DMS53 treated with DMSO at 0.1 percent for 48 hours (cell line): Measurements from ENCODE around the gene SFXN2.
"Not testable (repeated sequence)": the region's sequence is repeated elsewhere in the genome, so short reads cannot be mapped to it uniquely, and the experiment has no call there.

ENCODE experiments used
- DNase-seq: peaks from one replicate; lab custom pipeline; 2025; ENCODE audit not compliant: unreplicated experiment; lab: John Stamatoyannopoulos, UW

SFXN2 gene

GRCh38 chr10:102714621-102715455 lies at the start of gene SFXN2:
Gene SFXN2, plus strand, starts transcription at chr10:102714636. Its CDS starts 12,001 bp downstream, at chr10:102726637.
- DNase-seq = peak; percentile 29

GRCh38 chr10:102665904-102666509 lies 48.4 kb upstream of the SFXN2 start:
- DNase-seq = no peak

DNA sequence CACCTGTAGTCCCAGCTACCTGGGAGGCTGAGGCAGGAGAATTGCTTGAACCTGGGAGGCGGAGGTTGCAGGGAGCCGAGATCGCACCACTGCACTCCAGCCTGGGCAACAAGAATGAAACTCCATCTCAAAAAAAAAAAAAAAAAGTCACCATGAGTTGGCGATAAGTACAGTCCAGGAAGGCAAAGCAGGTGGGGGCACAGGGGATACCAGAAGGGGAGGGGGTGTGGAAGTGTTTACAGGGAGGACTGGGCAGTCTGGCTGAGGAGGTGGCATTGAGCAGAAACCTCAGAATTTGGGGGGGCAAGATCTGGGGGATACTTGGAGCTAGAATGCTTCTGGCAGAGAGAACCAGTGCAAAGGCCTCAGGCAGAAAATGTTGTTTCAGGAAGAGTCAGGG lies 47.0 kb upstream of the SFXN2 start:
- not testable (repeated sequence) for DNase-seq

GRCh38 chr10:102668326-102669107 lies 45.9 kb upstream of the SFXN2 start:
- DNase-seq = no peak

DNA sequence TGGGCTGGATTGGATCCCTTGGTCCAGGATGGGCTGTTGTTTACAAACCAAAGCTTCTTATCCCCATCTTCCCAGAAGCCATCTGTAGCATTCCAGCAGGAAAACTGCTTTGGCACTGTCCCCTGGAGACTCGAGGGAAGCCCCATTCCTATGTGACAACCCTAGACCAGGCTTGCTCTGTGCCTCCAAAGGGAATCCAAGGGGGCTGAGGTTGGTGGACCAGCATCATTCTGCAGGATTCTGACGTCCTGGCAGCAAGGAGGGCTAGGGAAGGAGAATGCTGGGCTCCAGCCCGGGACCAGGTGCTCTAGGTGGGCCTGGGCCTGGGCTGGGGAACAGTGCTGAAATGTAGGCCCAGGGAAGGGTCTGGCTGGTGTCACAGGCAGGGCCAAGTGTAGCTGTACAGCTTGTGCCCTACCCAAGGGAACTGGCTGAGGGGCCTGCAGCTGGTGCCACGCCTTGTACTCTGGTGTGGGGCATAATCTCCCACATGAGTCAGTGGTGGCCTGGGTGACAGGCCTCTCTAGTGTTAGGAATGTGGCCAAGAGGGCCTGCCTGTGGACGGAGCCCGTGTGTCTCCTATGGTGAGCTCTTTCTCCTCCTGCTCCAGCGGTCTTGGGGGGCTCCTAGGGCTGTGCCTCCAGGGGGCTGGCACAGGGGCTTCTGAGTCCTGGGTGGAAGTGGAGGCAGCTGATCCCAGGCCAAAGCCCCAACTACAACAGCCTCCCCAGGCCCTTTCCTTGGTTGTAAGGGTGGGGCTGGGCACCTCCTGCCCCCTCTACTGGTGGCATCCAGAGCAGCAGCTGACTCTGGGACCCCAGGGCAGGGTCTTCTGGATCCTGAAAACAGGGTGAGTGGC lies 45.0 kb upstream of the SFXN2 start:
- DNase-seq = no peak

- DNase-seq = no peak
Observed at GRCh38 chr10:102670065-102670670, 44.3 kb upstream of the SFXN2 start.

DNA sequence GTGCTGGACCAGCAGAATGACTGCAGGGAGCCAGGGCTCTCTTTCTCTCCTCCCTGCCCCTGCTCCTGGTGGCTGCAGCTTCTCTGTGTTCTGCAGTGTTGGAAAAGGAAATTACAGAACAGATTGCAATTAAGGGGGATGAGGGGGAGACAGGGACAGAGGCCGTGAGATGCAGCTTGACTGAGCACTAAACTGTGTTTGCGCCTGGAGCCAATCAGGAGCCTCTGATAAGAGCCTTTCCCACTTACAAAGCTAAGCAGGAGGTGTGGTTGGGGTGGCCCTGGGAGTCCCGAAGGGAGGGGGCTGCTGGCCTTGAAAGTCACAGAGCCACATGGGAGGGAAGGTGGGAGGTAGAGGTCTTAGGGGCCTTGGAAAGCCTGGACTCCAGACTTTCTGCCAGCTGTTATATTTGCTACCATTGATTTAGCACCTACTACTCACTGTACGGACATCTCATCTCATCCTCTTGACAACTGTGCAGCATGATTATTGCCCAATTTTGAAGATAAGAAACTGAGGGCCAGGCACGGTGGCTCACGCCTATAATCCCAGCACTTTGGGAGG lies 43.5 kb upstream of the SFXN2 start:
- no peak for DNase-seq

GRCh38 chr10:102673236-102673818 lies 41.1 kb upstream of the SFXN2 start:
- DNase-seq = no peak

- DNase-seq = no peak
Observed at GRCh38 chr10:102673819-102674511, 40.5 kb upstream of the SFXN2 start.

DNA sequence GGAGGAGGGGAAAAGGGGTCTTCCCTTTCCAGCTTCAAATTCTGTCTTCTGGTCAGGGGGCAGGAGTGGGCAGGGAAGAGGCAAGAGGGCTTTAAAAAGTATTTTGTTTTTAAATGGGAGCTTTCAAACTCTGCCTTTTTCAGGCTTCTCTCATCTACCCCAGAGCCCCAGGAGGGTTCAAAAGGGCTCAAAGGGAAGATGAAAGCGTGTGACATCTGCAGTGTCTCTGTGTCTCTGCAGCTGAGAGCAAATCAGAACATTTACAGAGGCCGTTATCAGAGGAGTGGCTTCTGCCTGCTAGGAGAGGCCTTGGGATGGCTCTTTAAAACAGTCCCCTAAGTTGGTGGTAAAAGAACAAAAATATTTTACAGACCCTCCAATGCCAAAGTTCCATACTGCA lies 39.9 kb upstream of the SFXN2 start:
- no peak for DNase-seq

GRCh38 chr10:102675011-102675665 lies 39.3 kb upstream of the SFXN2 start:
- no peak for DNase-seq

- DNase-seq = no peak
Observed at GRCh38 chr10:102675666-102676533, 38.5 kb upstream of the SFXN2 start.

GRCh38 chr10:102676534-102677315 lies 37.7 kb upstream of the SFXN2 start:
- no peak for DNase-seq

DNA sequence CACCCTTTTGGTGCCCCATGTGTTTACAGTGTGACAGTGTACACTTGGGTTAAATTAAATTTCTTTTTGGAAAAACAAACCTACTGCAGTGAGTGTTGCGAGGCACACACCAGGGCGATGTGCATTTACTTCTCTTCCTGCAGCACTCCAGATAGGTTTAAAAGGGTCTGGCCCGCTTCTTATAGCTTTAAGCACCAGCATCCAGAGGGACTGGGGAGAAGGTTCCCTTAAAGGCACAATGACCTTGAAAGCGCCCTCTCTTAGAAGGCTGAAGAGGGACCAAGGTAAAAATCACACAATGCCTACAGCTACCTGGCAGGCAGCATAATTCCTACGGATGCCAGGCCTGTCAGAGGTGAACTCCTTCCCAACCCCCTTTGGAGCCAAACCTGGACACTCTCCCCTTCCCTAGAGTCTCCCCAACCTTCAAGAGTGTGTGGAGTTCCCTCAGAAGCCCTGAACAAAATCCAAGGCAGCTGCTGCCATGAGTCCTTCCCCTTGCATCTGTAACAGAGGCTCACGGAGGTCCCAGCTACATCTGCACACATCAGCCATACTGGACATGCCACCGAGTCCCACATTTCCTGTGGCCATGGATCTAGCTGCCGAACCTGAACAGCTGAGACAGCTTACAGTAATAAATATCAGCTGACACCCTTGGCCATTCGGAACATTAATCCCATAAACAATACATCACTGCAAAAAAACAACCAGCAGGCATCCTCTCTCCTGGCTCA lies 36.9 kb upstream of the SFXN2 start:
- no peak for DNase-seq

DNA sequence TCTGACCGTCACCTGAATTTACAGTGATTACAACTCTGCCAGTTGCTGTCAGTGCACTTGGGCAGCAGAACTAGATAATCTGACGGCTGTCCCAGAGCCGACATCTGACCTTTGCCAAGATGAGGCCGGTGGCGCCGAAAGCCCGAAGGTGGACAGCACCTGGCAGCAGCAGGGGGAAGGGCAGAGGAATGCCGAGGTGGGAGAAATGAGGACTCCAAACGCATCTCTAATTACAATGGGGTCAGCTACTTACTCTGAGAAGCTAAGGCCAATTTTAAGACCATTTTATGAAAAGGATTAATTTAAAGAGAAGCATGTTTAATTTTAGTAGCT lies 36.4 kb upstream of the SFXN2 start:
- no peak for DNase-seq

- peak; percentile 89 for DNase-seq
Observed at GRCh38 chr10:102678842-102679289, 35.6 kb upstream of the SFXN2 start.
